HepG2 (cell line): Measurements from ENCODE around the gene GPT2. TPM values are rescaled to one million over a fixed set of nuclear protein-coding genes. Genes with fewer than 3 reads are reported as not detected.

Experiments
- ATAD3A ChIP-seq: sonication (generic); formaldehyde crosslinking; IDR thresholded peaks from 2 replicates; pipeline ENCODE4 v1.4.0; 2020; ENCODE audit warnings: missing genetic modification reagents
- EEA1 ChIP-seq: sonication (generic); formaldehyde crosslinking; IDR thresholded peaks from 2 replicates; pipeline ENCODE4 v1.5.1; 2020; ENCODE audit warnings: mild to moderate bottlenecking, missing genetic modification reagents, borderline replicate concordance
- ETV5 ChIP-seq: IDR thresholded peaks from 2 replicates; pipeline ENCODE4 v1.6.1; 2018; ENCODE audit warnings: missing biosample characterization, missing genetic modification reagents, inconsistent platforms, borderline replicate concordance
- HNRNPL ChIP-seq: fragments of 200-400 bp; formaldehyde crosslinking; IDR thresholded peaks from 2 replicates; pipeline ENCODE4 v1.6.1; 2017; ENCODE audit warnings: mild to moderate bottlenecking, low read depth, low read length
- HOXA9 ChIP-seq: sonication (generic); formaldehyde crosslinking; IDR thresholded peaks from 2 replicates; pipeline ENCODE4 v1.8.1; 2022; ENCODE audit warnings: missing genetic modification reagents, mild to moderate bottlenecking, moderate library complexity, borderline replicate concordance
- ISL2 ChIP-seq: sonication (generic); formaldehyde crosslinking; IDR thresholded peaks from 2 replicates; pipeline ENCODE4 v1.5.0; 2020; ENCODE audit warnings: missing genetic modification reagents
- KDM4B ChIP-seq: sonication (generic); formaldehyde crosslinking; IDR thresholded peaks from 2 replicates; pipeline ENCODE4 v1.4.0; 2020; ENCODE audit warnings: missing genetic modification reagents
- MAFG ChIP-seq: sonication (generic); formaldehyde crosslinking; IDR thresholded peaks from 2 replicates; pipeline ENCODE4 v1.5.1; 2020; ENCODE audit warnings: mild to moderate bottlenecking, missing genetic modification reagents
- NCOA1 ChIP-seq: sonication (generic); formaldehyde crosslinking; IDR thresholded peaks from 2 replicates; pipeline ENCODE4 v1.9.0; 2021; ENCODE audit warnings: missing genetic modification reagents
- PATZ1 ChIP-seq: sonication (generic); formaldehyde crosslinking; IDR thresholded peaks from 2 replicates; pipeline ENCODE4 v1.4.0; 2020; ENCODE audit warnings: missing genetic modification reagents
- PREB ChIP-seq: sonication (generic); formaldehyde crosslinking; IDR thresholded peaks from 2 replicates; pipeline ENCODE4 v1.4.0; 2020; ENCODE audit warnings: missing genetic modification reagents
- PTBP1 ChIP-seq: fragments of 200-400 bp; formaldehyde crosslinking; IDR thresholded peaks from 2 replicates; pipeline ENCODE4 v1.6.1; 2018; ENCODE audit warnings: low read length, low read depth; ENCODE audit not compliant: poor library complexity, severe bottlenecking
- TAF1 ChIP-seq: sonication (generic); formaldehyde crosslinking; IDR thresholded peaks from 2 replicates; pipeline ENCODE4 v1.4.0; 2020; ENCODE audit warnings: missing genetic modification reagents
- TCF7L2 ChIP-seq: IDR thresholded peaks from 2 replicates; pipeline ENCODE4 v1.6.1; 2011; ENCODE audit warnings: mild to moderate bottlenecking, low read depth, low read length, moderate library complexity
- TRAFD1 ChIP-seq: sonication (generic); formaldehyde crosslinking; IDR thresholded peaks from 2 replicates; pipeline ENCODE4 v1.5.1; 2020; ENCODE audit warnings: missing genetic modification reagents, mild to moderate bottlenecking, borderline replicate concordance
- ZNF24 ChIP-seq: fragments of 450-650 bp; IDR thresholded peaks from 2 replicates; pipeline ENCODE4 v1.6.1; 2017; ENCODE audit warnings: antibody characterized with exemption, mild to moderate bottlenecking
- ZNF556 ChIP-seq: sonication (generic); formaldehyde crosslinking; IDR thresholded peaks from 2 replicates; pipeline ENCODE4 v1.4.0; 2020; ENCODE audit warnings: mild to moderate bottlenecking, missing genetic modification reagents, borderline replicate concordance
- ZNF562 ChIP-seq: sonication (generic); formaldehyde crosslinking; IDR thresholded peaks from 2 replicates; pipeline ENCODE4 v1.8.0; 2022; ENCODE audit warnings: missing genetic modification reagents, borderline replicate concordance
- polyA plus RNA-seq, 8 experiments: library from polyadenylated mRNA; depleted of rRNA in 3 of 8; stranded (reverse) in 7 of 8; unstranded in 1 of 8; fragments of >200 nt; fragmentation: Illumina TruSeq in 4 of 8; extraction: Trizol in 4 of 8; gene quantifications; 2 replicates each; pipeline versions ENCODE4 v1.2.1 to v1.2.3, GENCODE V29; 2011 to 2016; ENCODE audit warnings: low read depth in 4 of 8, missing spikeins in 1 of 8, mixed read lengths in 1 of 8; ENCODE audit not compliant: insufficient read depth in 1 of 8
- total RNA-seq, 5 experiments: library from RNA; depleted of rRNA; stranded (reverse); fragments of >200 nt; fragmentation: Illumina TruSeq; extraction: Trizol; gene quantifications; 2 replicates each; pipeline ENCODE4 v1.2.3, GENCODE V29; 2016; ENCODE audit warnings: low read depth in 1 of 5
- TF ChIP-seq, protein P1 (sequence below), 2 experiments: fragments of 450-650 bp in 1 of 2; sonication (generic) in 1 of 2; formaldehyde crosslinking; IDR thresholded peaks; 2 replicates each; pipeline versions ENCODE4 v1.5.0 to v1.8.0; 2020 to 2022; ENCODE audit warnings: mild to moderate bottlenecking in 1 of 2, missing genetic modification reagents in 1 of 2
- TF ChIP-seq, protein P2 (sequence below): sonication (generic); formaldehyde crosslinking; IDR thresholded peaks from 2 replicates; pipeline ENCODE4 v1.4.0; 2020; ENCODE audit warnings: missing genetic modification reagents, low read depth, mild to moderate bottlenecking, borderline replicate concordance

Gene GPT2
- total and polyA plus RNA-seq, 2 of the 13 experiments (the other 11 are each of a cell fraction or from before 2014, with no cell fraction given), result 138 to 267 TPM

- TF ChIP-seq, protein P1, sequence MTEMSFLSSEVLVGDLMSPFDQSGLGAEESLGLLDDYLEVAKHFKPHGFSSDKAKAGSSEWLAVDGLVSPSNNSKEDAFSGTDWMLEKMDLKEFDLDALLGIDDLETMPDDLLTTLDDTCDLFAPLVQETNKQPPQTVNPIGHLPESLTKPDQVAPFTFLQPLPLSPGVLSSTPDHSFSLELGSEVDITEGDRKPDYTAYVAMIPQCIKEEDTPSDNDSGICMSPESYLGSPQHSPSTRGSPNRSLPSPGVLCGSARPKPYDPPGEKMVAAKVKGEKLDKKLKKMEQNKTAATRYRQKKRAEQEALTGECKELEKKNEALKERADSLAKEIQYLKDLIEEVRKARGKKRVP (CRISPR knock-in tag; IDR thresholded peaks at IDR 0.05), result no peak
- TF ChIP-seq ZNF556 (CRISPR knock-in tag), result peak; percentile 37; the same call in 1 of the 2 replicates
- TF ChIP-seq ATAD3A (CRISPR knock-in tag), result no peak
- TF ChIP-seq KDM4B (CRISPR knock-in tag), result no peak
- TF ChIP-seq TAF1 (CRISPR knock-in tag), result no peak
- TF ChIP-seq ZNF562 (CRISPR knock-in tag), result no peak
- no peak for TF ChIP-seq MAFG (CRISPR knock-in tag)
- peak; percentile 34; the same call in 1 of the 2 replicates for TF ChIP-seq ETV5
- no peak for TF ChIP-seq TRAFD1 (CRISPR knock-in tag)
- TF ChIP-seq, protein P2, sequence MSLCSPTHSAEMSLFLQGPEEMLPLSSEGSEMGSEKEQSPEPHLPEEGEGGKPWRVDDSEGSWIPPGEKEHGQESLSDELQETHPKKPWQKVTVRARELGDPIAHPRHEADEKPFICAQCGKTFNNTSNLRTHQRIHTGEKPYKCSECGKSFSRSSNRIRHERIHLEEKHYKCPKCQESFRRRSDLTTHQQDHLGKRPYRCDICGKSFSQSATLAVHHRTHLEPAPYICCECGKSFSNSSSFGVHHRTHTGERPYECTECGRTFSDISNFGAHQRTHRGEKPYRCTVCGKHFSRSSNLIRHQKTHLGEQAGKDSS (CRISPR knock-in tag), result no peak; the same call in none of the 2 replicates
- TF ChIP-seq EEA1 (CRISPR knock-in tag), result no peak
- no peak for TF ChIP-seq NCOA1 (CRISPR knock-in tag)
- TF ChIP-seq PATZ1 (CRISPR knock-in tag), result peak; percentile 39; the same call in 1 of the 2 replicates
- TF ChIP-seq PTBP1, result no peak
- TF ChIP-seq TCF7L2, result no peak
- no peak for TF ChIP-seq HNRNPL
- no peak for TF ChIP-seq ZNF24
- no peak for TF ChIP-seq HOXA9 (CRISPR knock-in tag)
- TF ChIP-seq ISL2 (CRISPR knock-in tag), result no peak
- TF ChIP-seq PREB (CRISPR knock-in tag), result no peak; the same call in 1 of the 2 replicates
Observed at GRCh38 chr16:46929378-46930332, 45.5 kb downstream of the GPT2 start (continued).
